Measurements from ENCODE around the gene FARS2.

GRCh38 chr6:5670811-5671561, 409.7 kb downstream of the FARS2 start:
- TF ChIP-seq MYC (IDR thresholded peaks at IDR 0.05; ENCODE audit: low read depth, low read length), result no peak
- no peak for TF ChIP-seq MYC (CRISPR knock-in tag; IDR thresholded peaks at IDR 0.05; ENCODE audit: borderline replicate concordance, low read depth)
- no peak for TF ChIP-seq CTCF (IDR thresholded peaks at IDR 0.05 in 2 of 3, conservative IDR thresholded peaks at IDR 0.05 in 1 of 3; ENCODE audit: insufficient read depth in 2 of 3, low read depth in 1 of 3, low read length in 3 of 3)
- TF ChIP-seq HES1 (IDR thresholded peaks at IDR 0.05; ENCODE audit: low read depth), result no peak
- TF ChIP-seq DNMT1 (IDR thresholded peaks at IDR 0.05), result no peak
- no peak for TF ChIP-seq NR1H2 (CRISPR knock-in tag; IDR thresholded peaks at IDR 0.05)
- no peak for TF ChIP-seq ZBTB7A (IDR thresholded peaks at IDR 0.05; ENCODE audit: borderline replicate concordance, control insufficient read depth, low read depth, low read length)
- no peak for TF ChIP-seq FOS (IDR thresholded peaks at IDR 0.05; ENCODE audit: extremely low read depth, insufficient read length)
- TF ChIP-seq ZNF174 (CRISPR knock-in tag; IDR thresholded peaks at IDR 0.05), result no peak
- TF ChIP-seq MTA3 (IDR thresholded peaks at IDR 0.05; ENCODE audit: borderline replicate concordance), result 0 out of 2 replicates have a peak, but pooled peaks have one; percentile 20
- no peak for TF ChIP-seq THRA (IDR thresholded peaks at IDR 0.05)
- no peak for TF ChIP-seq TEAD1 (CRISPR knock-in tag; IDR thresholded peaks at IDR 0.05)
- no peak for TF ChIP-seq ZFX (CRISPR knock-in tag; IDR thresholded peaks at IDR 0.05)
